AG08396 (cell line): ENCODE measurements around the gene GFOD2.

Experiments
- DNase-seq: peaks from one replicate; pipeline ENCODE4 v3.0.0; 2012; ENCODE audit warnings: low spot score, mixed read lengths

GFOD2 gene

GRCh38 chr16:67731753-67732095 is 12.6 kb upstream of the GFOD2 start:
- no peak for DNase-seq

DNA sequence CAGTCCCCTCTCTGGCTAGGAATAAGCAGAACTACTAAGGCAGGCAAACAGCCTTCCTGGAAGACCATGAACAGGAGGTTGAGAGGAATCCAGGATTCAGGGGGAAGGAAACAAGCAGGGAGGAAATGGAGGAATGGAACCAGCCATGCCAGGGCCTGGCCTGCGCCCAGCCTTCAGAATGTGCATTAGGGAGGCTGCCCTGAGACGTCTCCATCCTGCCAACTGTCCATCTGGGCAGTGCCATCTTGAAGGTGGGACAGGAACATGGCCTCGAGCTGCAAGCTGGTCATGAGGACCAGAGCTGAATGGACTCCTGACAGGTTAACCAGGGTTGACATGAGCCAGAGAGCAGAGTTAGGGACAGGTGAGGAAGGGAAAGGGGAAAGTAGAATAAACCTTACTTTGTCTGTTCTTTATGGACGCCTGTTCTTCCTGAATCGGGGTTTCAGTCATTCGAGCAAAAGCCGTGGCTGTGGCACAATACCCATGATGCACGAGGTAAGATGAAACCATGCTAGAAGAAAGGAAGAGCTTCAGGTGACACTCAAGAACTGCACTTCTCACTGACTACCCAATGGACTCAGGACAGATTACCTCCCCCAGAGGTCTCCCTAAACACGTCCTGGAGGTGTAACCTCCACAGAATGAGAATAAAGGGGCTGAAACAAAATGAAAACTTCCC is 12.1 kb upstream of the GFOD2 start:
- no peak for DNase-seq

- no peak for DNase-seq
Measured at GRCh38 chr16:67730326-67730725, 11.2 kb upstream of the GFOD2 start.

DNA sequence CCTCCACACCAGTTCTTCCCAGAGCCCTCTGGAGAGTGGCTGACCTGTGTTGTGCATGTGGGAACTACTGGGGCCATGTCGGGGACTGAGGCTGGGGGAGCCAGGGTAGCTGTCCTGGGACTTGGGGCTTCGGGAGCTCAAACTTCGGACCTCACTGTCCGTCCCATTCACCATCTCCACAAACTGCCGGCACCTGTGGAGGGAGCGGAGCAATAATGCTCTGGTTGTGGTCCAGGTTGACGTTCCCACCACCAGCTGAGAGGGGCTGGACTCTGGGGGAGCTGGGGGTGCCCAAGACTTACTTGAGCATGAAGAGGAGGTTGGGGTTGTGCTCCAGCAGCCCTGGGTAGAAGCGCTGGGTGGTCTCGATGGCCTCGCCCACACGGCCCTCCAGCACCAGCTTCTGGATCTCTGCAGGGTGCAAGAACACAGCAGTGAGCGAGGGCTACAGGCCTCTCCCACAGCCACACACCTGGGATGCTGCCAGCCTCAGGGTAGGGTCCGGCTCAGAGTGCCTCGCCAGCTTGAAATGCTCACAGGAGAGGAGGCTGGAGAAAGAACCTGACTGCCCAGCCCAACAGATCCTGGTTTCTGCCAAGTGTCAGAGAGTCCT is 10.6 kb upstream of the GFOD2 start:
- DNase-seq: no peak

DNA sequence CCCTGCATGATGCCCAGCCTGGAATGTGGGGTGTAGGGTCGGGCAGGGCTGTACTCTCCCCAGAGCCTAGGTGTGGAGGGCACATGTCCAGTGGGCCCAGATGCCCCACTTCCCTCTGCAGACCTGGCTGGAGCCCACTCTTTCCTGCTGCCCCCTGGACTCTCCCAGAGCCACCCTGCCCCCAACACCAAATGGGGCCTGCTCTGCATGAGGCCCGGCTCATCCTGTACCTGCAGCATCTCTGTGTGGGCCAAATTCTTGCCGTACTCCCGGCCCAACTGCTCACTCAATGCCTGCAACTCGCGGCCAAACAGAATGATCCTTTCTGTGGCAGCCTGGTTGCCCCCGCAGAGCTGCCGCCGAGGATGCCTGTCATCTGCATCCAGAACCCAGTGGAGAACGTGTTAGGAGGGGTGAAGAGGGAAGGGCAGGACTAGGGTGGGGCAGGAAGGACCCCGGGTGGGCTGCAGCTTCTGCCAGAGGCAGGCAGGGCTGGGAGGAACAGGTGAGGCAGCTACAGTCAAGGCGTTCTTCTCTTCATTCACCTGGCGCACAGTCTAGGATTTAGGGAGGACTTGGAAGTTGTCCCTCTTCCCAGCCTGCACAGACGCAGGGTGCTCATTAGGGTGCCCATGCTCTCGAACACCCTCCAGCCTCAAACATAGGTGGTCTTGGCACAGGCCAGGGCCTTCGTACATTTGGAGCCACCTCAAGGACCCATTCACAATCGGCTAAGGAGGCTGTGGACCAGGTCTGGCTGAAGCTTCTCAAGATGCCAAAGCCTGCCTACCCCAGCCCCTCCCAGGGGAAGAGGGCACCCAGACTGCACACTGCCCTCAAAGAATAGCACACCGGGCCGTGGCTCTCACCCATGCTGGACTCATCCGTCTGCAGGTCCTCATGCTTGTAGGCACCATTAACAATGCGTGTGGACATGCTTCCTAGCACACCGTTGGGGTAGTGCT is 8.7 kb upstream of the GFOD2 start:
- DNase-seq: no peak

DNA sequence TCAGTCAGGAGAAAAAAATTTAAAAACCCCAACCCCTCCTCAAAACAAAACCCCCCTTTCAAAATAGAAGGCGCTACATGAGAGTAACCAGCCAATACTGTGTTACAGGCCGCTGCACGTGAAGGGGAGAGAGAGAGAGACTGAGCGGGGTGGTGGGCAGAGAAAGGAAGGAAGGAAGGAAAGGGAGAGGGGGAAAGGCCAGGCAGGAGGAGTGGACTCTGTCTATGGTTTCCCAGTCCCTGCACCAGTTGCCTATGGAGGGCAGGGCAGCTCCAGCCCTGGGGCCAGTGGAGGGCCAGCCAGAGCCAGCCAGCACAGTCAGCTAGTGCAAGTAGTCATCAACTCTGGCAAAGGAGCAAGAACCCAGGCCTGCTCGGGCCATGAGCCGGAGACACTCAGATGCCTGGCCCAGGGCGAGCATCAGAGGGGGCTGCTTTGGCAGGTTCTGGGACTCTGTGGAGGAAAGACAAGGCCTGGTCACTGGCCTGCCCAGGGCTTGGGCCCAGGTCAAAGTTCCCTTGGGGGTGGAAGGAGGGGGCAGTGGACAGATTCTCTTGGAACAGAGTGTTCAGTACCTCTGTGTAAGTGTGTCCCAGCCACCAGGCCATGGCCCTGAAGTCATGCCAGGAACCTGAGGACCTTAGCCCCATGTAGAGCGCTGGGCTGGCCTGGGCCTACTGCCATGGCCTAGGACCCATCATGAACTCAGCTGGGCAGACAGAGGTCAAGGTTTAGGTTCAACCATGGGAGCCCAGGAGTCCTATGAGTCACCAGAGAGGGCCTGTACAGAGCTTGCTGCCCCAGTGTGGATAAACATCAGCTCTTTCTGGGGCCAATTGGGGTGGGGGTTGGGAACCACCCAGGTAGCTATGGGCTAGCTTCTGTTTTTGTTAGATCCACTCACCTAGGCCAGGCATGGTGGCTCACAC is 7.3 kb upstream of the GFOD2 start:
- peak; percentile 34 for DNase-seq

DNA sequence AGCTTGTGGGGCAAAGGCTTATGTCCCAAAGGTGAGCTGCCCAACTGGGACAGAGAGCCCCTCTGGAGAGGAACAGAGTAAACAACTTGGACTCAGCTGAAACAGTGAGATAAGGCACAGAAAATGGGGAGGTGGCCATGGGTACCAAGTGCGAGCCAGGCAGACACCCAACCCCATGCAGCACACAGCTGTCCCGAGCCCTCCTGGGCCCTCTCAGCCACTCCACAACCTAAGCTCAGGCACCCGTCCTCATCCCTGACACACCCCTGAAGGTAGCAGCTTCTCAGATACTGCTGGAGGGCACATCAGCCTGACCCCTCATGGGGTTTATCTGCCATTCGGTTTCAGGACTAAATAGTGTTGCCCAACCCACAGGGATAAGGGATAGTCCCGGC is 4.8 kb upstream of the GFOD2 start:
- DNase-seq: no peak

DNA sequence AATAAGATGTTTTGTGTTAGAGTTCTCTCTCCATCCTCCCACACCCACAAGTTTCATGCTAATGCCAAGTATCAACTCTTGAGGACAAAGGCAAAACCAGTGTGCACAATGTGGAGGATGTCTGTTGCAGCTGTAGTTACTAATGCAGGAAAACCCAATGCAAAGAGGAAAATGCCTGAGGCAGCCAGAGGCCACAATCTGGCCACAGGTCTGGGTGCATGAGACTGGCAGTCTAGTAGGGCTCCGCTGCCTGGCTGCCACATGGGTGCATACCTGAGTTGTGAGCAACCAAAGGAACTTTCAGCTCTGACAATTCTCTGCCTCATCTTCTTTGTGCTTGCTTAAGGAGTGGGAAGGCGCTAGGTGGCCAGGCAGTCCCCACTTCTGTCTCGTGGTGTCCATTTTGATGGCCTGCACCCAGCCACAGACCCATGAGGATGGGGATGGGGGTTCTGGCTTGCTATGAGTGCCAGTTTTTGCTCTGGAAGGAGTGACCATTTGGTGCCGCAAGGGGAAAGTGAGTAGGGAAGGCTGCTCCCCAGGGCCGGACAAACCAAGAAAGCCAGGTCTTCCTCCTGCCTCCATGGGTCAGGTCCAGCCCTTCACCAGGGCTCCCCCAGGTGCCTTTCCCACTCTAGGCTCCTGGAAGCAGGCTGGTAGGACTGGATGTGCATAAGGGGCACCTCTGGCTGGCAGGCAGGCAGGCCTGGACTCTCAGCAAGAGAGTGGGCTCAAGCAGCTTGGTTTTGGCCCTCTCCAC is 4.2 kb upstream of the GFOD2 start:
- DNase-seq: peak; percentile 47

DNA sequence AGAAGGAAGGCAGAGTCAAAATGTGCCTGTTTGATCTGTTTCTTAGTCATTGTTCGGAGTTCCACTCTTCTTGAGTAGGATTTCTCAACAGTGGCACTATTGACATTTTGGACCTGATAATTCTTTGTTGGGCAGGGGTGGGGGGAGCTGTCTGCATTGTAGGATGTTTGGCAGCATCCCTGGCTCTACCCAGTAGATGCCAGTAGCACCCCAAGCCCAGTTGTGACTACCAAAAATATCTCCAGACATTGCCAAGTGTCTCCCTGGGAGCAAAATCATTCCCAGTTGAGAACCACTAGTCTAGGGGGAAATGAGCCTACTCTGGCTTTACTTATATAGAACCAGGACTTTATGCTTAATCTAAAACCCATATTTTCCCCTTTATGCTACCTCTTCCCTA is 1.1 kb upstream of the GFOD2 start:
- no peak for DNase-seq

- DNase-seq: peak; percentile 79
Measured at GRCh38 chr16:67719778-67720144, 645 bp upstream of the GFOD2 start.

DNA sequence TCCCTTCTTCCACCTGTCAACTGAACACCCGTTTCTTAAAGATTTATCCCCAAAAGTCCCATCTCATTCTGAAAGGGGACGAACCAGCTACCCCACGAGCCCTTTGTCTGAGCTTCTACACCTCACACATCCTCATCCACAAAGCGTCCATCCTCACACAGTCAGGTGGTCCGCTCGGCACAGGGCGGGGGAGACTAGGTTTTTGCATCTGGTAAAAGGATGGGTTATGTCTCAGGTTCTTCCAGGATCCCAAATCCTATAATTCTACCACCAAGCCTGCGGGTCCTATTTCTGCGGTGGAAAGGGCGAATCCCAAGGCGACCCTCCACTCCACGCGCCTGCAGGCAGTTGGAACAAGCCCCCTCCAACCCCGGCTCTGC is 458 bp downstream of the GFOD2 start:
- peak; percentile 31 for DNase-seq

- DNase-seq: no peak
Measured at GRCh38 chr16:67716097-67716496, 3.0 kb downstream of the GFOD2 start.

DNA sequence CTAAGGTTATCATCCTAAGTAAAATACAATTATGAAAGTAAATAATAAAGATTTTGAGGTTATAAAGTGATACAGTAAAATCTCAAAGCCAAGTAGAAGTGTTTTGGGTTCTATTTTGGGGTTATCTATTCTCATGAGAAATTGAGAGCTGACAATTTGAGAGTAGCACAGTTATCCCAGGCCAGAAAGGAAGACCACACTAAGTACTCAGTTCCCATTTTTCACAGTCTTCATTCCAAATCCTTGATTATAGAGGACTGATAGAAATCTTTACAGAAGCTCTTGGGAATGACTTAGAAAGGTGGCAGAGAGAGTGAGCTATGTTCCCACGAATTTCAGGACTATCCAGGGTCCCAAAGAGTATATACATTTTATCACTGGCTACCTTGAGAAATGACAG is 4.6 kb downstream of the GFOD2 start:
- no peak for DNase-seq

- no peak for DNase-seq
Measured at GRCh38 chr16:67713647-67714273, 5.4 kb downstream of the GFOD2 start.

GRCh38 chr16:67710607-67711006 is 8.5 kb downstream of the GFOD2 start:
- DNase-seq: no peak

DNA sequence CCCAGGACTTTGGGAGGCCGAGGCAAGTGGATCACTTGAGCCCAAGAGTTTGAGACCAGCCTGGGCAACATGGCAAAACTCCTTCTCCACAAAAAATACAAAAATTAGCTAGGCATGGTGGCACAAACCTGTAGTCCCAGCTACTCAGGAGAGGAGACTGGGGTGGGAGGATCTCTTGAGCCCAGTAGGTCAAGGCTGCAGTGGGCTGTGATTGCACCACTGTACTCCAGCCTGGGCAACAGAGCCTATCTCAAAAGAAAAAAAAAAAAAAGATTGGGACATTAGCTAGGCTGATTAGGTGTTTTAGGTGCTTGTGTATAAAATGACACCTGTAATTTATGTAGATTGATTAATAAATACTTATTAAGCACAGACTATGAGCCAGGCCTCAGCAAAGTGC is 10.1 kb downstream of the GFOD2 start:
- no peak for DNase-seq

- DNase-seq: peak; percentile 68
Measured at GRCh38 chr16:67708368-67708771, 10.7 kb downstream of the GFOD2 start.

GRCh38 chr16:67707790-67708189 is 11.3 kb downstream of the GFOD2 start:
- DNase-seq: no peak

DNA sequence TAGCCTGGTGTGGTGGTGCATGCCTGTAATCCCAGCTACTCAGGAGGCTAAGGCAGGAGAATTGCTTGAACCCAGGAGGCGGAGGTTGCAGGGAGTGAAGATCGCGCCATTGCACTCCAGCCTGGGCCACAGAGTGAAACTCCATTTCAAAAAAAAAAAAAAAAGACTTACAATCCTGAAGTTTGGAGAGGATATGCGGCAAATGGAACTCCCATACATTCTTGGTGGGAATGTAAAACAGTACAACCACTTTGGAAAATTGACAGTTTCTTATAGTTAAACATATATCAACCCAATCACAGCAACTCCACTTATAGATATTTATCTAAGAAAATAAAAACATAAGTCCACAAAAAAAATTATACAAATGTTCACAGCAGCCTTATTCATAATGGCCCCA is 11.9 kb downstream of the GFOD2 start:
- DNase-seq: no peak

- DNase-seq: no peak
Measured at GRCh38 chr16:67704110-67704509, 15.0 kb downstream of the GFOD2 start.

GRCh38 chr16:67703626-67704025 is 15.5 kb downstream of the GFOD2 start:
- no peak for DNase-seq
